HG02571 (cell line): Measurements from ENCODE around the gene TMX4.

Experiments
- ATAC-seq: cut with Tn5 transposase; IDR thresholded peaks from one replicate; pipeline ENCODE4 v1.9.1; 2021; ENCODE audit warnings: mild to moderate bottlenecking, moderate library complexity; ENCODE audit not compliant: unreplicated experiment

Gene TMX4

GRCh38 chr20:8020314-8021079, 936 bp upstream of the TMX4 start:
- ATAC-seq = peak; percentile 31

GRCh38 chr20:8019998-8020247, 362 bp upstream of the TMX4 start:
- no peak for ATAC-seq

- ATAC-seq = peak; percentile 68
Observed at GRCh38 chr20:8018958-8019245, 659 bp downstream of the TMX4 start.

GRCh38 chr20:8012724-8013123, 6.8 kb downstream of the TMX4 start:
- no peak for ATAC-seq

GRCh38 chr20:8008733-8009132, 10.8 kb downstream of the TMX4 start:
- no peak for ATAC-seq

GRCh38 chr20:8007490-8007889, 12.1 kb downstream of the TMX4 start:
- no peak for ATAC-seq

GRCh38 chr20:8005575-8006366, 13.8 kb downstream of the TMX4 start:
- no peak for ATAC-seq

- no peak for ATAC-seq
Observed at GRCh38 chr20:8005033-8005432, 14.5 kb downstream of the TMX4 start.

- ATAC-seq = no peak
Observed at GRCh38 chr20:8002056-8002455, 17.5 kb downstream of the TMX4 start.

GRCh38 chr20:8000796-8001195, 18.8 kb downstream of the TMX4 start:
- ATAC-seq = no peak

- no peak for ATAC-seq
Observed at GRCh38 chr20:7996898-7997297, 22.7 kb downstream of the TMX4 start.

- ATAC-seq = no peak
Observed at GRCh38 chr20:7994809-7995208, 24.8 kb downstream of the TMX4 start.

- no peak for ATAC-seq
Observed at GRCh38 chr20:7993703-7994102, 25.9 kb downstream of the TMX4 start.

- no peak for ATAC-seq
Observed at GRCh38 chr20:7993238-7993637, 26.3 kb downstream of the TMX4 start.

GRCh38 chr20:7990385-7990784, 29.2 kb downstream of the TMX4 start:
- no peak for ATAC-seq

- no peak for ATAC-seq
Observed at GRCh38 chr20:7989379-7989778, 30.2 kb downstream of the TMX4 start.

- no peak for ATAC-seq
Observed at GRCh38 chr20:7985916-7986315, 33.6 kb downstream of the TMX4 start.

- no peak for ATAC-seq
Observed at GRCh38 chr20:7984192-7984591, 35.4 kb downstream of the TMX4 start.

- ATAC-seq = no peak
Observed at GRCh38 chr20:7981374-7981773, 38.2 kb downstream of the TMX4 start.

GRCh38 chr20:7980332-7981046, 39.1 kb downstream of the TMX4 start:
- ATAC-seq = no peak

- ATAC-seq = no peak
Observed at GRCh38 chr20:7977709-7978108, 41.9 kb downstream of the TMX4 start.

GRCh38 chr20:7975851-7976414, 43.6 kb downstream of the TMX4 start:
- no peak for ATAC-seq
